GM12878 (cell line): ENCODE results near the gene NR6A1. TPM values are rescaled to one million over a fixed set of nuclear protein-coding genes. Genes with fewer than 3 reads are reported as not detected.
A peak's percentile ranks its signal among the peaks of the same experiment; 100 is the strongest.

Experiments used
- ATAC-seq: fragments of 200-7000 bp; cut with Tn5 transposase; 3 replicates; pipeline ENCODE4 v1.9.1; 2020; ENCODE audit warnings: mild to moderate bottlenecking, moderate library complexity
- BruUV-seq: library from RNA; stranded (reverse); fragments of 400-500 nt; replicated peaks from 2 replicates; lab custom pipeline; 2021; lab: Mats Ljungman, UMichigan
- CTCF ChIA-PET: fragments of 300-600 bp; sonication (Branson Sonifier 250); formaldehyde crosslinking; extraction: SDS; loops from one replicate; lab custom pipeline; 2021; ENCODE audit warnings: inconsistent platforms; lab: Yijun Ruan, JAX
- POLR2A ChIA-PET: fragments of 350-600 bp; formaldehyde crosslinking; extraction: SDS; loops from one replicate; lab custom pipeline; 2021; ENCODE audit warnings: inconsistent platforms; lab: Charles Lee
- RAD21 ChIA-PET: fragments of 300-600 bp; sonication (Branson Sonifier 250); formaldehyde crosslinking; loops from one replicate; lab custom pipeline; 2023; ENCODE audit warnings: antibody characterized with exemption; ENCODE audit not compliant: unreplicated experiment; lab: Charles Lee
- SMC1A ChIA-PET: fragments of 300-600 bp; sonication (Branson Sonifier 250); formaldehyde crosslinking; loops from one replicate; lab custom pipeline; 2023; ENCODE audit not compliant: unreplicated experiment, uncharacterized antibody; lab: Charles Lee
- DNase-seq: peaks from one replicate; pipeline ENCODE4 v3.0.0-alpha.2; 2011; ENCODE audit warnings: low read depth, low spot score
- FAIRE-seq: peaks from 3 replicates; lab custom pipeline; 2011; peaks lifted over from hg19 to GRCh38; lab: Jason Lieb, UNC
- H2AFZ ChIP-seq: 2 replicates; pipeline ENCODE4 v1.6.0; 2011; ENCODE audit warnings: low read depth, low read length, control low read depth; ENCODE audit not compliant: control insufficient read depth
- H3K27ac ChIP-seq: 2 replicates; pipeline ENCODE4 v1.5.1; 2011; ENCODE audit warnings: control low read depth; ENCODE audit not compliant: control insufficient read depth, insufficient read depth
- H3K27me3 ChIP-seq, 2 experiments: replicated peaks in 1 of 2; 2 replicates each; pipeline versions ENCODE4 v1.6.0 to v1.6.1; 2011; ENCODE audit warnings: low read length in 1 of 2; ENCODE audit not compliant: control insufficient read depth in 2 of 2, insufficient read depth in 2 of 2
- H3K36me3 ChIP-seq, 2 experiments: 2 replicates each; pipeline ENCODE4 v1.5.1; 2011; ENCODE audit warnings: low read length in 1 of 2; ENCODE audit not compliant: control insufficient read depth in 2 of 2, insufficient read depth in 2 of 2
- H3K4me1 ChIP-seq: 2 replicates; pipeline ENCODE4 v1.6.1; 2011; ENCODE audit warnings: mild to moderate bottlenecking, low read length, moderate library complexity, mixed read lengths; ENCODE audit not compliant: control insufficient read depth, insufficient read depth
- H3K4me2 ChIP-seq: 2 replicates; pipeline ENCODE4 v1.6.0; 2011; ENCODE audit warnings: control low read depth; ENCODE audit not compliant: control insufficient read depth, insufficient read depth
- H3K4me3 ChIP-seq: fragments of 200-600 bp; sonication (generic); 2 replicates; pipeline ENCODE4 v1.5.1; 2016
- H3K79me2 ChIP-seq: 2 replicates; pipeline ENCODE4 v1.6.0; 2011; ENCODE audit warnings: low read length; ENCODE audit not compliant: control insufficient read depth, insufficient read depth
- H3K9ac ChIP-seq: 2 replicates; pipeline ENCODE4 v1.8.0; 2011; ENCODE audit warnings: low read length, control low read depth, mixed read lengths; ENCODE audit not compliant: control insufficient read depth, insufficient read depth
- H3K9me3 ChIP-seq: replicated peaks from 3 replicates; pipeline ENCODE4 v1.5.1; 2011; ENCODE audit warnings: mild to moderate bottlenecking, low read length; ENCODE audit not compliant: control insufficient read depth, insufficient read depth
- H4K20me1 ChIP-seq: 2 replicates; pipeline ENCODE4 v1.6.0; 2011; ENCODE audit not compliant: control insufficient read depth, insufficient read depth
- LARP7 ChIP-seq: fragments of 450-650 bp; IDR thresholded peaks from 2 replicates; pipeline ENCODE4 v1.6.1; 2017; ENCODE audit warnings: mild to moderate bottlenecking
- NR2F1 ChIP-seq: fragments of 450-650 bp; conservative IDR thresholded peaks from 2 replicates; pipeline ENCODE4 v1.6.1; 2017; ENCODE audit warnings: mild to moderate bottlenecking
- SP1 ChIP-seq: IDR thresholded peaks from one replicate; pipeline ENCODE4 v1.6.1; 2011; ENCODE audit warnings: low read depth, low read length
- SUZ12 ChIP-seq: fragments of 200-600 bp; sonication (generic); IDR thresholded peaks from one replicate; pipeline ENCODE4 v1.6.1; 2018; ENCODE audit warnings: antibody characterized with exemption, mild to moderate bottlenecking; ENCODE audit not compliant: unreplicated experiment
- USF2 ChIP-seq: IDR thresholded peaks from 2 replicates; pipeline ENCODE4 v1.6.1; 2011; ENCODE audit warnings: low read depth, low read length, improper control_type of control experiment, borderline replicate concordance
- ZBED1 ChIP-seq: IDR thresholded peaks from 2 replicates; pipeline ENCODE4 v1.6.1; 2016; ENCODE audit warnings: borderline replicate concordance
- WGBS: methylation state at CpG from one replicate; pipeline ENCODE4 v1.1.6; 2016; ENCODE audit warnings: low lambda C conversion rate; ENCODE audit not compliant: insufficient replicate concordance, insufficient coverage; ENCODE audit errors: missing lambda C conversion rate; 5-methylcytosine and 5-hydroxymethylcytosine counted together
- in situ Hi-C: fragments of 300-500 bp; cut with MboI; formaldehyde crosslinking; loops from 9 replicates; pipeline ENCODE4 v1.14.3; 2018; ENCODE audit warnings: mixed read lengths
- intact Hi-C: fragments of 100-400 bp; cut with micrococcal nuclease; formaldehyde crosslinking; loops from one replicate; pipeline ENCODE4 v1.14.2; 2022; ENCODE audit not compliant: unreplicated experiment
- polyA plus RNA-seq, 11 experiments: library from polyadenylated mRNA; depleted of rRNA in 4 of 11; unstranded in 6 of 11; stranded (reverse) in 5 of 11; fragments of >200 nt; fragmentation: Nextera tagmentation in 4 of 11; fragmentation: Illumina TruSeq in 1 of 11; extraction: Ambion mirVana in 4 of 11; extraction: Trizol in 1 of 11; gene quantifications; 1 replicate in 1 of 11; 2 replicates in 10 of 11; pipeline versions ENCODE4 v1.2.1 to v1.2.3, GENCODE V29; 2011 to 2016; ENCODE audit warnings: inconsistent platforms in 2 of 11, missing spikeins in 2 of 11, low read depth in 1 of 11
- total RNA-seq, 4 experiments: library from RNA; depleted of rRNA in 3 of 4; stranded (reverse); fragments of >200 nt in 3 of 4; fragmentation: Illumina TruSeq in 1 of 4; extraction: Trizol in 1 of 4; gene quantifications; 2 replicates each; pipeline versions ENCODE4 v1.2.1 to v1.2.3, GENCODE V29; 2013 to 2021
- TF ChIP-seq, protein P1 (sequence below): fragments of 450-650 bp; IDR thresholded peaks from 2 replicates; pipeline ENCODE4 v1.6.1; 2017; ENCODE audit warnings: mild to moderate bottlenecking

NR6A1 gene
- total and polyA plus RNA-seq, 10 of the 15 experiments (the other 5 are each of a cell fraction or from before 2014, with no cell fraction given) = 1.2 to 9.2 (median 4.6) TPM

DNA sequence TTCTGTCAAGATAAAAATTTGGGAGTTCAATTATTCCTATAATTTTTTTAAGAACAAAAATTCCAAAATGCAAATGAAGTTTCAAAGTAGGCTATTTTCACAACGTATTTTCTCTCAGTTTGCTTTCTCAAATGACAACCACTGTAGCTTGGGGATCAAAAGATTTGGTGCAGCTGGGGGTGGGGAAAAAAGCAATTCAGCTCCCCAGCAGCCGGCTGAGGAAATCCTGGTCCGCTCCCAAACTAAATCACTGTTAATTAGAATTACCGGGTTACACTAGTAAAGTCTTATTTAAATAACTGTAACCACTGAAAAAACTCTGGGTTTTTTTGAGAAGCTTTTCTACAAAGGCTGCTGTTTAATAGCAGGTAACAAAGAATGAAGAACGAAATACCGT is 5.7 kb downstream of the NR6A1 start:
- no peak overlapping the region; the same call in 1 of the 2 replicates for H3K9ac ChIP-seq
- no peak overlapping the region; the same call in 1 of the 2 replicates for H3K4me3 ChIP-seq
- peaks cover 9% of the 10 kb centered on the region for H3K4me1 ChIP-seq
- TF ChIP-seq, protein P1, sequence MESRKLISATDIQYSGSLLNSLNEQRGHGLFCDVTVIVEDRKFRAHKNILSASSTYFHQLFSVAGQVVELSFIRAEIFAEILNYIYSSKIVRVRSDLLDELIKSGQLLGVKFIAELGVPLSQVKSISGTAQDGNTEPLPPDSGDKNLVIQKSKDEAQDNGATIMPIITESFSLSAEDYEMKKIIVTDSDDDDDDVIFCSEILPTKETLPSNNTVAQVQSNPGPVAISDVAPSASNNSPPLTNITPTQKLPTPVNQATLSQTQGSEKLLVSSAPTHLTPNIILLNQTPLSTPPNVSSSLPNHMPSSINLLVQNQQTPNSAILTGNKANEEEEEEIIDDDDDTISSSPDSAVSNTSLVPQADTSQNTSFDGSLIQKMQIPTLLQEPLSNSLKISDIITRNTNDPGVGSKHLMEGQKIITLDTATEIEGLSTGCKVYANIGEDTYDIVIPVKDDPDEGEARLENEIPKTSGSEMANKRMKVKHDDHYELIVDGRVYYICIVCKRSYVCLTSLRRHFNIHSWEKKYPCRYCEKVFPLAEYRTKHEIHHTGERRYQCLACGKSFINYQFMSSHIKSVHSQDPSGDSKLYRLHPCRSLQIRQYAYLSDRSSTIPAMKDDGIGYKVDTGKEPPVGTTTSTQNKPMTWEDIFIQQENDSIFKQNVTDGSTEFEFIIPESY = no peak
- TF ChIP-seq USF2 = no peak
- no peak for TF ChIP-seq SP1
- no peak for TF ChIP-seq NR2F1
- no peak for TF ChIP-seq SUZ12
- no peak for TF ChIP-seq ZBED1
- TF ChIP-seq LARP7 = no peak
- no peaks in the 10 kb centered on the region for H3K36me3 ChIP-seq
- H3K9me3 ChIP-seq = no peaks in the 10 kb centered on the region
- POLR2A ChIA-PET = interaction anchor here (0.6 to 1.6 kb wide), 9 partner anchors 13 to 377 kb away, joined by 3 to 6 read pairs (median 3); no protein-coding TSS in a partner anchor
- intact Hi-C loops (loop anchor here (2.0 to 5.0 kb wide), 3 partner anchors 53 to 348 kb away; partner anchors contain the start of gene PSMB7), in situ Hi-C loops (no loop called here)
- H3K27me3 ChIP-seq = no peaks in the 10 kb centered on the region
- peak overlapping the region; percentile 1; the same call in 1 of the 2 replicates for H3K27ac ChIP-seq
- peaks cover 70% of the 10 kb centered on the region for H3K79me2 ChIP-seq
- no peak for ATAC-seq
- no peaks in the 10 kb centered on the region for H4K20me1 ChIP-seq
- SMC1A ChIA-PET = interaction anchor here (0.9 to 7.7 kb wide), 16 partner anchors 13 to 213 kb away, joined by 3 to 105 read pairs (median 6); no protein-coding TSS in a partner anchor
- peak overlapping the region; percentile 56 for H3K4me2 ChIP-seq
- RAD21 ChIA-PET = interaction anchor here (1.1 to 5.8 kb wide), 10 partner anchors 7 to 229 kb away, joined by 3 to 86 read pairs (median 9); partner anchors contain the start of genes ARPC5L and WDR38
- H2AFZ ChIP-seq = no peak overlapping the region
- 50% methylated on average over 6 of the region's 6 CpGs for WGBS
- no peak for FAIRE-seq
- DNase-seq = no peak
- BruUV-seq = no TSS peak
- CTCF ChIA-PET = interaction anchor here (0.7 to 13.9 kb wide), 21 partner anchors 9 to 346 kb away, joined by 3 to 201 read pairs (median 6); partner anchors contain the start of gene WDR38
